ENCODE data around the gene SLC4A2.
"Not testable (repeated sequence)": the region's sequence is repeated elsewhere in the genome, so short reads cannot be mapped to it uniquely, and the experiment has no call there.

The SLC4A2 gene

GRCh38 chr7:151026771-151027727 is 32.3 kb upstream of the SLC4A2 start:
- DNase-seq: not testable (repeated sequence)

GRCh38 chr7:151027728-151028130 is 31.7 kb upstream of the SLC4A2 start:
- DNase-seq: not testable (repeated sequence)

- peak; percentile 96 for DNase-seq
Observed at GRCh38 chr7:151028131-151028947, 31.1 kb upstream of the SLC4A2 start, which contains the start of gene ABCB8. Gene ABCB8, plus strand, starts transcription at chr7:151028450. Its CDS starts 66 bp downstream, at chr7:151028516.

- no peak for DNase-seq
Observed at GRCh38 chr7:151028948-151029501, 30.4 kb upstream of the SLC4A2 start.

- DNase-seq: no peak
Observed at GRCh38 chr7:151031011-151031410, 28.4 kb upstream of the SLC4A2 start.

GRCh38 chr7:151032936-151033863 is 26.2 kb upstream of the SLC4A2 start:
- no peak for DNase-seq

- no peak for DNase-seq
Observed at GRCh38 chr7:151033864-151034249, 25.5 kb upstream of the SLC4A2 start.

- DNase-seq: no peak
Observed at GRCh38 chr7:151034312-151035025, 24.9 kb upstream of the SLC4A2 start.

- DNase-seq: no peak
Observed at GRCh38 chr7:151035026-151035717, 24.2 kb upstream of the SLC4A2 start.

GRCh38 chr7:151035902-151036301 is 23.5 kb upstream of the SLC4A2 start:
- DNase-seq: no peak

GRCh38 chr7:151038951-151039849 is 20.2 kb upstream of the SLC4A2 start:
- DNase-seq: no peak

GRCh38 chr7:151039850-151040548 is 19.4 kb upstream of the SLC4A2 start:
- DNase-seq: no peak

- DNase-seq: no peak
Observed at GRCh38 chr7:151040616-151041375, 18.6 kb upstream of the SLC4A2 start.

GRCh38 chr7:151043449-151043848 is 15.9 kb upstream of the SLC4A2 start:
- DNase-seq: not testable (repeated sequence)

- DNase-seq: no peak
Observed at GRCh38 chr7:151043959-151044358, 15.4 kb upstream of the SLC4A2 start.

- DNase-seq: no peak
Observed at GRCh38 chr7:151045262-151045661, 14.1 kb upstream of the SLC4A2 start.

- no peak for DNase-seq
Observed at GRCh38 chr7:151045967-151046366, 13.4 kb upstream of the SLC4A2 start.
